HG03439 (cell line): ENCODE measurements around the gene MYADML2.
"Not testable (repeated sequence)": the region's sequence is repeated elsewhere in the genome, so short reads cannot be mapped to it uniquely, and the experiment has no call there.

Experiments
- ATAC-seq: cut with Tn5 transposase; IDR thresholded peaks from one replicate; pipeline ENCODE4 v1.9.1; 2021; ENCODE audit warnings: mild to moderate bottlenecking, moderate library complexity; ENCODE audit not compliant: unreplicated experiment

The MYADML2 gene, protein sequence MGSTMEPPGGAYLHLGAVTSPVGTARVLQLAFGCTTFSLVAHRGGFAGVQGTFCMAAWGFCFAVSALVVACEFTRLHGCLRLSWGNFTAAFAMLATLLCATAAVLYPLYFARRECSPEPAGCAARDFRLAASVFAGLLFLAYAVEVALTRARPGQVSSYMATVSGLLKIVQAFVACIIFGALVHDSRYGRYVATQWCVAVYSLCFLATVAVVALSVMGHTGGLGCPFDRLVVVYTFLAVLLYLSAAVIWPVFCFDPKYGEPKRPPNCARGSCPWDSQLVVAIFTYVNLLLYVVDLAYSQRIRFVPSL

GRCh38 chr17:81947189-81947588 lies at the start of gene MYADML2:
Gene MYADML2, minus strand, starts transcription at chr17:81947233. Its CDS starts 5,492 bp downstream, at chr17:81941741.
- no peak for ATAC-seq

GRCh38 chr17:81996232-81996756 lies 49.3 kb upstream of the MYADML2 start:
- no peak for ATAC-seq

- ATAC-seq, result no peak
Observed at GRCh38 chr17:81995463-81996231, 48.6 kb upstream of the MYADML2 start.

- ATAC-seq, result no peak
Observed at GRCh38 chr17:81994593-81995462, 47.8 kb upstream of the MYADML2 start.

GRCh38 chr17:81993729-81994592 lies 46.9 kb upstream of the MYADML2 start:
- ATAC-seq, result no peak

DNA sequence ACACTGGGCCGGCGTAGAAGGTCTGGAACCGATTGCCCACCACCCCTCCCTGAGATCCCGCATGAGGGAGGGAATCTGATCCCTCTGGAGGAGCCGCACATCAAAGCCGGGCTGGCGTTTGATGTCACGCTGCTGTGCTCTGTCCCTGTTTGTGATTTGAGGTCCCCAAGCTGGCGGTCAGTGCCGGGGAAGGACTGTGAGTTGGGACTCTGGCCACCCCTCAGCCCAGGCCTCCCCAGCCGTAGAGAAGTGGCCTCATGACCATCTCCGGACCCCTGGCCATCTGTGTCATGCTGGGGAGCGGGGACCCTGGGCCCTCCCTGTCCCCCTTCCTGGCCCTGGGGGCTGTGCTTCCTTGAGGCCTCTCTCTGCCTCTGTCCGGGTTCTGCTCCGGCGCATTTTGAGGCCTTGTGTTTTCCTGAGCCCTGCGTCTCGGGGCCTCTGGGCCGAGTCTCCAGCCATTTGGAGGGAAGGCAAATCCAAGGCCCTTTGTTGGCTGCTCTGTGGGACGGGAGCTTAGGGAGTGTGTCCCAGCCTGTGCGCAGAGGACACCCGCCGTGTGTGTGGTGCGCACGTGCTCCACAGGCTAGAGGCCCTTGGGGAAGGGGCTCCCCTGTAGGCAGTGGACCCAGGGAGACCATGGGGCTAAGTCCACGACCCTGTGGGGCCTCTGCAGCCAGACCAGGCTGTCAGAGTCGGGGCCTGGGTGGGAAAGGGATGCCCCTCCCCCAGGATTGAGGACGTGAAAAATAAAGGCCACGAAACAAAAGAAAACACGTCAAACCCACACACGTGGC lies 45.5 kb upstream of the MYADML2 start:
- ATAC-seq, result no peak

DNA sequence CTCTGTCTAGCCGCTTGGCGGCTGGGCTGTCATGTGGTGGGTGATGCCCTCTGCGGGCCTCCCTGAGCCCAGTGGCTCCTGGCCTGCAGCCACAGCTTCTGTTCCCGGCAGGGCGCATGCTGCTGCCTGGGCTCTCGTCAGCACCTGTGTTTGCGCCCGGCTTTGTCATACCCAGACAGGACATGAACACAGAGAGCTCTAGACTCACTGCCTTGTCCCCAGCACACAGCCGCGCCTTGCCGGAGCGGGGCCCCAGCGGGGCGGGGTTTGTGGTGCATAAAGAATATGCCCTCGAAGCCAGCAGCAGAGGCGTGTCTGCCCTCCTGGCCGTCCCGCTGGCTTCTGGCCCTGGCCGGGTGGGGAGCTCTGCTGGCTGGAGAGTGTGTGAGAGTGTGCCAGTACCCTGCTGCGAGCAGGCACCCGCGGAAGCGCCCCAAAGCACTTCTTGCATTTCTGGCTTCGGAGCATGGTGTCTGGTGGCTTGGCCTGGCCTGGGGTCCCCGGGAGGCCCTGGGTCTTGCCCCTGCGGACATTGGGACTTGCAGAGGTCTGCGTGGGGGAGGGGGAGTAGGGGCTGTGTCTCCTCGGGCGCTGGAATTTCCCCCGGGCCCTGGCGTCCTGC lies 44.8 kb upstream of the MYADML2 start:
- ATAC-seq, result no peak

GRCh38 chr17:81990836-81991683 lies 44.0 kb upstream of the MYADML2 start:
- no peak for ATAC-seq

DNA sequence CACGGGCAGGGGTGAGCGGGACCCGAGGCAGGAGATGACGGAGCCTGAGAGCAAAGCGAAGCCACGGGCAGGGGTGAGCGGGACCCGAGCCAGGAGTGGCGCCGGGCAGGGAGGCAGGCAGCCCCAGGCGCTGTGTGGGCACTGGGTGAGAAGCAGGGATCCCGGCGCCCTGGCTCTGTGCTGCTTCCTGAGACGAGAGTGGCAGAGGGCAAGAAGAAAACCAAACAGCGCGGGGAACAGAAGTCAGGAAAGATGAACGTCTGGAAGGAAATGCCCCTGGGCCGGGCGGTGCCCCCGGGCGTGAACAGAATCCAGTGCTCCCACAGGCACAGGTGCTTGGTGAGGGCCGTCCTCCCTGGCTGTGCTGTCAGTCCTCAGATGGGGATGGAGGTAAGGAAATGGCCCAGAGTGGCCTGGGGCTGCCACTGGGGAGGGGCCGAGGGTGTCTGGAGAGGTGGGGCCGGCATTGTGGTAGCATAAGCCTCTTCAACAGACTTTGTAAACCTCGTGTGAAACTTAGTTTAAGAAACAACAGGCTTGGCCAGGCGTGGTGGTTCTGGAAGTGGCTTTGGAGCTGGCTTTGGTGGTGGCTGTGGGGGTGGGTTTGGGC lies 40.2 kb upstream of the MYADML2 start:
- no peak for ATAC-seq

DNA sequence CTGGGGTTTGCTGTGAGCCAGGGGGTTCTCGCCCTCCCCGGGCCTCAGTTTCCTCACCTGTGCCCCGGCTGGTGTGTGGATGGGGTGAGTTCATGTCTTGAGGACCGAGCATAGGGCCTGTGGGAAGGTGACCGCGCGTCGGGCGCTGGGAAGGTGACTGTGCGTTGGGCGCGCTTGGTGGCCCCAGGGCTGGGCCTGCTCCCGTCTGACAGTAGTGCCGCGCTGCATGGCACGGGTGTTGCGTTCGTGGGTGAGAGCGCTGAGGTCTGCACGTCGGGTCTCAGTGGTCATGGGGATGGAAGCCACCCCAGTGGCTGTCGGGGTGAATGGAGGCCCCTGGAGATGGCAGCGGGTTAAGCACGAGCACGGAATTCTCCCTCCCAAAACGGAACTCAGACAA lies 39.6 kb upstream of the MYADML2 start:
- no peak for ATAC-seq

DNA sequence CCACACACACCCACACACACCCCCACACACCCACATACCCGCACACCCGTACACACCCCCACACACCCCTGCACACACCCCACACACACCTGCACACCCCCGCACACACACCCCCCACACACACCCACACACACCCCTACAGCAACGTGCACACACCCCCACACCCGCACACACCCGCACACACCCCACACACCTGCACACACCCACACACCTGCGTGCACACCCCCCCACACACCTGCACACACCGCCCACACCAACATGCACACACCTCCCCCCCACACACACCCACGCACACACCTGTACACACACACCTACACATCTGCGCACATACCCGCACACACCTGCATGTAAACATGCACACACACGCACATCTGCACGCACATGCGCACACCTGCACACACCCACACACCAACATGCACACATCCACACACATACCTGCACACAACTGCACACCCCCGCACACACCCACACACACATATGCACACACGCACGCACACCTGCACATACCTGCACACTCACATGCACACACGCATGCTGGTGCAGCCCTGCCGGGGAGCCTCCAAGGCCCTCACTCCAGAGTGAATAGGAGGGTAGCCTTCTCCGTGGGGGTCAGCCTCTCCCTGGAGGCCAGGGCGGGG lies 37.9 kb upstream of the MYADML2 start:
- no peak for ATAC-seq

DNA sequence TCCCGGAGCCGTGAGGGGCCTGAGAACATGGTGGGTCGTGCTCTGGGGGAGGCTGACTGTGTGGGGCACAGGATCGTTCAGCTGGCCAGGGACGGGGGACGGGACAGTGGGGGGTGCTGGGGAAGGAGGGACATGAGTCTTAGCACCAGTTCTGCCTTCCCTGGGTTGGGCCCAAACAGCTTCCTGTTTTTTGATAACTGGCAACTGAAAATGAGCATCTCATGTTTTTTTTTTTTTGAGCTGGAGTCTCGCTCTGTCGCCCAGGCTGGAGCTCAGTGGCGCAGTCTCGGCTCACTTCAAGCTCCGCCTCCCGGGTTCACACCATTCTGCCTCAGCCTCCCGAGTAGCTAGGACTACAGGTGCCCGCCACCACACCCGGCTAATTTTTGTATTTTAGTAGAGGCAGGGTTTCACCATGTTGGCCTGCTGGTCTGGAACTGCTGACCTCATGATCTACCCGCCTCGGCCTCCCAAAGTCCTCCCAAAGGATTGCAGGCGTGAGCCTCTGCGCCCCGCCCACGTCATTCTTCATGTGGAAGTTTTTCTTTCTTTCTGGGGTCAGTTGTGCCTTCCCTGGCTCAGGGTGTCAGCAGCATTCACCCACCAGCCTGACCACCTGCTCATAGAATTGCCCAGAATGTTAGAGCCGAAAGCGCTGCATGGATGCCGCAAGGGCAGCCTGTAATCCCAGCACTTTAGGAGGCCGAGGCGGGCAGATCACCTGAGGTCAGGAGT lies 36.8 kb upstream of the MYADML2 start:
- no peak for ATAC-seq

DNA sequence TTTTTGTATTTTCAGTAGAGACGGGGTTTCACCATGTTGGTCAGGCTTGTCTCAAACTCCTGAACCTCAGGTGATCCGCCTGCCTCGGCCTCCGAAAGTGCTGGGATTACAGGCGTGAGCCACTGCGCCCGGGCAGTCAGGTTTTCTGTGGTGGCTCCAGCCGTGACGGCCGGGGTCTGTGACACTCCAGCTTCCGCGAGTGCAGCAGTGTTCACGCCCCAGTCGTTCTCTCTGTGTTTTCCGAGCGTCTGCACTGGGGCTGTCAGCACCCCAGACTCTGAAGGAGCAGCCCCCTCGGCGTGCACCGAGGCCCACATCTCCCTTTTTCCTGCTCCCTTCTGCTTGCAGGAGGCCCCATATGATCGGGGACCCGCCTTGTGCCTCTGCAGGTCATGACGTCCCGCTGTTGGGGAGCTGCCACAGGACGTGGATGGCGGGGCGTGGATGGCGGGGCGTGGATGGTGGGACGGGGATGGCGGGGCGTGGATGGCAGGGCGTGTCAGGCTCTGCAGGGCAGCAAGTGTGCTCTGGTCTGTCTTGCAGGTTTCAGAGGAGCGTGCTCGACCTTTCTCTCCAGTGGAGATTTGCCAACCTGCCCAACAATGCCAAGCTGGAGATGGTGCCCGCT lies 36.1 kb upstream of the MYADML2 start:
- ATAC-seq, result no peak

DNA sequence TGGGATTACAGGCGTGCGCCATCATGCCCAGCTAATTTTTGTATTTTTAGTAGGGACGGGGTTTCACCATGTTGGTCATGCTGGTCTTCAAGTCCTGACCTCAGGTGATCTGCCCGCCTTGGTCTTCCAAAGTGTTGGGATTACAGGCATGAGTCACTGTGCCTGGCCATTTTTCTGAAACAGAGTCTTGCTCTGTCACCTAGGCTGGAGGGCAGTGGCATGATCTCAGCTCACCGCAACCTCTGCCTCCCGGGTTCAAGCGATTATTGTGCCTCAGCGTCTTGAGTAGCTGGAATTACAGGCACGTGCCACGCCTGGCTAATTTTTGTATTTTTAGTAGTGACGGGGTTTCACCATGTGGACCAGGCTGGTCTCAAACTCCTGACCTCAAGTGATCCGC lies 34.5 kb upstream of the MYADML2 start:
- not testable (repeated sequence) for ATAC-seq

- ATAC-seq, result no peak
Observed at GRCh38 chr17:81980707-81981343, 33.8 kb upstream of the MYADML2 start.

- no peak for ATAC-seq
Observed at GRCh38 chr17:81980122-81980521, 33.1 kb upstream of the MYADML2 start.
